Activated gamma-delta T cell (primary cell): Measurements from ENCODE around the gene DCP1A.
"Not testable (repeated sequence)": the region's sequence is repeated elsewhere in the genome, so short reads cannot be mapped to it uniquely, and the experiment has no call there.

Experiments
- DNase-seq: peaks from one replicate; lab custom pipeline; 2025; lab: John Stamatoyannopoulos, UW

Gene DCP1A

GRCh38 chr3:53328746-53329145 is 18.6 kb downstream of the DCP1A start:
- no peak for DNase-seq

GRCh38 chr3:53327986-53328385 is 19.4 kb downstream of the DCP1A start:
- DNase-seq: not testable (repeated sequence)

GRCh38 chr3:53324105-53324504 is 23.2 kb downstream of the DCP1A start:
- DNase-seq: no peak

- no peak for DNase-seq
These were observed 26.6 kb downstream of the DCP1A start for GRCh38 chr3:53320697-53321096.

- no peak for DNase-seq
These were observed 28.8 kb downstream of the DCP1A start for GRCh38 chr3:53318522-53318921.

GRCh38 chr3:53312832-53313231 is 34.5 kb downstream of the DCP1A start:
- no peak for DNase-seq

- DNase-seq: no peak
These were observed 35.5 kb downstream of the DCP1A start for GRCh38 chr3:53311882-53312281.

GRCh38 chr3:53303957-53304356 is 43.4 kb downstream of the DCP1A start:
- DNase-seq: no peak

GRCh38 chr3:53303549-53303948 is 43.8 kb downstream of the DCP1A start:
- no peak for DNase-seq

- DNase-seq: no peak
These were observed 46.5 kb downstream of the DCP1A start for GRCh38 chr3:53300826-53301225.

- not testable (repeated sequence) for DNase-seq
These were observed 47.7 kb downstream of the DCP1A start for GRCh38 chr3:53299611-53300023.

GRCh38 chr3:53295410-53295809 is 51.9 kb downstream of the DCP1A start:
- DNase-seq: no peak

- no peak for DNase-seq
These were observed 53.5 kb downstream of the DCP1A start for GRCh38 chr3:53293867-53294266.

- no peak for DNase-seq
These were observed 59.1 kb downstream of the DCP1A start for GRCh38 chr3:53288214-53288613.

GRCh38 chr3:53287131-53287629 is 60.2 kb downstream of the DCP1A start:
- no peak for DNase-seq

- DNase-seq: no peak
These were observed 60.6 kb downstream of the DCP1A start for GRCh38 chr3:53286727-53287126.

GRCh38 chr3:53282581-53282980 is 64.8 kb downstream of the DCP1A start:
- no peak for DNase-seq

GRCh38 chr3:53278667-53279066 is 68.7 kb downstream of the DCP1A start:
- no peak for DNase-seq

- DNase-seq: no peak
These were observed 72.3 kb downstream of the DCP1A start for GRCh38 chr3:53274938-53275605.

GRCh38 chr3:53273146-53273670 is 74.1 kb downstream of the DCP1A start:
- no peak for DNase-seq

GRCh38 chr3:53269888-53270880 is 77.2 kb downstream of the DCP1A start:
- no peak for DNase-seq

- DNase-seq: not testable (repeated sequence)
These were observed 78.2 kb downstream of the DCP1A start for GRCh38 chr3:53269193-53269592.

- no peak for DNase-seq
These were observed 79.6 kb downstream of the DCP1A start for GRCh38 chr3:53267766-53268165.
